Endothelial cell of umbilical vein (primary cell): ENCODE data around the gene CHST12. TPM values are rescaled to one million over a fixed set of nuclear protein-coding genes. Genes with fewer than 3 reads are reported as not detected.

Experiments used
- BruUV-seq: library from RNA; stranded (reverse); fragments of 400-500 nt; replicated peaks from 2 replicates; lab custom pipeline; 2021; lab: Mats Ljungman, UMichigan
- CTCF ChIA-PET: fragments of 300-600, 350-600 bp; sonication (Branson Sonifier 250); formaldehyde crosslinking; loops from one replicate; lab custom pipeline; 2021; ENCODE audit warnings: antibody characterized with exemption, inconsistent platforms; lab: Charles Lee
- POLR2A ChIA-PET: fragments of 300-600, 350-600 bp; sonication (Branson Sonifier 250); formaldehyde crosslinking; loops from one replicate; lab custom pipeline; 2021; ENCODE audit warnings: antibody characterized with exemption, inconsistent platforms; lab: Charles Lee
- DNase-seq: peaks from one replicate; pipeline ENCODE4 v3.0.0-alpha.2; 2011; ENCODE audit warnings: low read depth, low spot score
- FAIRE-seq: peaks from 2 replicates; lab custom pipeline; 2011; peaks lifted over from hg19 to GRCh38; lab: Jason Lieb, UNC
- H2AFZ ChIP-seq: 2 replicates; pipeline ENCODE4 v1.6.0; 2012; ENCODE audit warnings: low read depth, low read length, control low read depth, inconsistent platforms
- H3K27ac ChIP-seq: 2 replicates; pipeline ENCODE4 v1.5.1; 2011; ENCODE audit warnings: low read depth, mild to moderate bottlenecking, control low read depth, low read length, moderate library complexity; ENCODE audit not compliant: insufficient read depth
- H3K27me3 ChIP-seq, 2 experiments: 2 replicates each; pipeline versions ENCODE4 v1.6.0 to v1.6.1; 2011; ENCODE audit warnings: low read length in 2 of 2, mixed read lengths in 1 of 2; ENCODE audit not compliant: control insufficient read depth in 2 of 2, insufficient read depth in 2 of 2
- H3K36me3 ChIP-seq, 2 experiments: 2 replicates in 1 of 2; 3 replicates in 1 of 2; pipeline ENCODE4 v1.5.1; 2011; ENCODE audit warnings: low read length in 2 of 2, mild to moderate bottlenecking in 1 of 2, moderate library complexity in 1 of 2; ENCODE audit not compliant: control insufficient read depth in 2 of 2, insufficient read depth in 2 of 2; ENCODE audit errors: extremely low read depth in 1 of 2
- H3K4me1 ChIP-seq: 3 replicates; pipeline ENCODE4 v1.5.1; 2011; ENCODE audit warnings: mild to moderate bottlenecking, low read length; ENCODE audit not compliant: control insufficient read depth, insufficient read depth; ENCODE audit errors: extremely low read depth
- H3K4me2 ChIP-seq: 2 replicates; pipeline ENCODE4 v1.6.1; 2011; ENCODE audit warnings: low read length, control low read depth, mixed read lengths; ENCODE audit not compliant: insufficient read depth
- H3K4me3 ChIP-seq, 3 experiments: fragments of 200-600 bp in 1 of 3; sonication (generic), shearing (Covaris generic) in 1 of 3; replicated peaks in 1 of 3; 2 replicates each; pipeline ENCODE4 v1.5.1; 2011 to 2016; ENCODE audit warnings: control low read depth in 3 of 3, low read length in 3 of 3, mild to moderate bottlenecking in 2 of 3, inconsistent platforms in 1 of 3, low read depth in 1 of 3, moderate library complexity in 1 of 3; ENCODE audit not compliant: insufficient read depth in 1 of 3
- H3K79me2 ChIP-seq: 2 replicates; pipeline ENCODE4 v1.6.0; 2012; ENCODE audit warnings: low read length, inconsistent platforms; ENCODE audit not compliant: control insufficient read depth, insufficient read depth
- H3K9ac ChIP-seq: replicated peaks from 2 replicates; pipeline ENCODE3; 2011; ENCODE audit warnings: low read length, control low read depth; ENCODE audit not compliant: insufficient read depth; ENCODE audit errors: extremely low read depth
- H3K9me1 ChIP-seq: replicated peaks from 3 replicates; pipeline ENCODE4 v1.6.0; 2011; ENCODE audit warnings: mild to moderate bottlenecking, low read length; ENCODE audit not compliant: control insufficient read depth, insufficient read depth; ENCODE audit errors: extremely low read depth
- H3K9me3 ChIP-seq: replicated peaks from 2 replicates; pipeline ENCODE4 v1.5.1; 2012; ENCODE audit warnings: low read length, inconsistent platforms; ENCODE audit not compliant: control insufficient read depth, insufficient read depth
- H4K20me1 ChIP-seq: replicated peaks from 2 replicates; pipeline ENCODE3; 2011; ENCODE audit warnings: mild to moderate bottlenecking, low read length; ENCODE audit not compliant: control insufficient read depth, insufficient read depth; ENCODE audit errors: extremely low read depth
- CTCF ChIP-seq, 2 donors: IDR thresholded peaks; 1 replicate in 1 of 2; 2 replicates in 1 of 2; pipeline ENCODE4 v1.5.1; 2011; ENCODE audit warnings: low read length in 2 of 2, mild to moderate bottlenecking in 2 of 2, moderate library complexity in 2 of 2, control low read depth in 1 of 2, inconsistent platforms in 1 of 2, low read depth in 1 of 2; ENCODE audit not compliant: insufficient read depth in 1 of 2; ENCODE audit errors: extremely low read depth in 1 of 2
- EZH2 ChIP-seq: IDR thresholded peaks from 2 replicates; pipeline ENCODE4 v1.6.1; 2012; ENCODE audit warnings: borderline replicate concordance, low read depth, mild to moderate bottlenecking, moderate library complexity, low read length, inconsistent platforms; ENCODE audit not compliant: severe bottlenecking
- FOS ChIP-seq: IDR thresholded peaks from 2 replicates; pipeline ENCODE4 v1.6.1; 2011; ENCODE audit warnings: mild to moderate bottlenecking, low read length, moderate library complexity, borderline replicate concordance; ENCODE audit not compliant: insufficient read depth
- GATA2 ChIP-seq: IDR thresholded peaks from 2 replicates; pipeline ENCODE4 v1.7.0; 2011; ENCODE audit warnings: low read depth, mild to moderate bottlenecking, moderate library complexity, mixed read lengths, low read length; ENCODE audit not compliant: insufficient read length, insufficient read depth
- JUN ChIP-seq: IDR thresholded peaks from 2 replicates; pipeline ENCODE4 v1.6.1; 2011; ENCODE audit warnings: borderline replicate concordance, low read depth; ENCODE audit not compliant: insufficient read length, insufficient read depth
- MAX ChIP-seq: IDR thresholded peaks from 2 replicates; pipeline ENCODE4 v1.6.1; 2011; ENCODE audit not compliant: insufficient read depth, insufficient read length
- MYC ChIP-seq: IDR thresholded peaks from one replicate; pipeline ENCODE4 v1.6.1; 2011; ENCODE audit warnings: mild to moderate bottlenecking, low read depth, low read length
- POLR2A ChIP-seq: IDR thresholded peaks from 2 replicates; pipeline ENCODE4 v1.6.1; 2012; ENCODE audit warnings: low read depth, mild to moderate bottlenecking, control low read depth, low read length
- POLR2AphosphoS5 ChIP-seq: IDR thresholded peaks from 2 replicates; pipeline ENCODE4 v1.6.1; 2012; ENCODE audit warnings: low read depth, mild to moderate bottlenecking, control low read depth, low read length, moderate library complexity; ENCODE audit not compliant: insufficient read depth
- dilution Hi-C: fragments of 300-500 bp; cut with MboI; formaldehyde crosslinking; loops from one replicate; pipeline ENCODE4 v1.15.0; 2019; ENCODE audit warnings: low sequenced_read_pairs; ENCODE audit not compliant: extremely low pct_ligation_motif_present
- intact Hi-C: fragments of 100-400 bp; cut with micrococcal nuclease; formaldehyde crosslinking; loops from one replicate; pipeline ENCODE4 v1.10.0; 2022
- polyA plus RNA-seq, 4 experiments: library from polyadenylated mRNA; depleted of rRNA in 3 of 4; stranded (reverse) in 3 of 4; unstranded in 1 of 4; fragments of >200 nt; gene quantifications; 2 replicates each; pipeline versions ENCODE4 v1.2.1 to v1.2.3, GENCODE V29; 2011 to 2012; ENCODE audit warnings: missing spikeins in 1 of 4
- total RNA-seq: library from RNA; stranded (reverse); gene quantifications from 2 replicates; pipeline ENCODE4 v1.2.3, GENCODE V29; 2021

Gene CHST12
- total and polyA plus RNA-seq, 2 donors (not counting 3 experiments of a cell fraction or from before 2014, with no cell fraction given), result 30.2 to 52.6 TPM

GRCh38 chr7:2479276-2480069, 76.1 kb downstream of the CHST12 start:
- TF ChIP-seq FOS (no peak), JUN (no peak), GATA2 (no peak), MAX (no peak), CTCF (IDR thresholded peaks at IDR 0.05; ENCODE audit: extremely low read depth in 1 of 2, insufficient read depth in 1 of 2, low read depth in 1 of 2, low read length in 2 of 2) (no peak), POLR2AphosphoS5 (no peak), MYC (no peak), POLR2A (no peak), EZH2 (no peak)
- Histone ChIP-seq H3K9me1 (no peaks in the 10 kb centered on the region), H3K9me3 (no peaks in the 10 kb centered on the region), H3K9ac (no peak overlapping the region), H3K4me3 (no peak overlapping the region), H3K4me1 (no peaks in the 10 kb centered on the region), H4K20me1 (no peaks in the 10 kb centered on the region), H3K4me2 (no peak overlapping the region), H3K79me2 (no peaks in the 10 kb centered on the region), H3K36me3 (no peaks in the 10 kb centered on the region), H3K27ac (no peak overlapping the region), H2AFZ (no peak overlapping the region), H3K27me3 (peaks cover 0 to 4% of the 10 kb centered on the region in 2 experiments)
- ChIA-PET POLR2A (no interaction called here), CTCF (interaction anchor here (1.2 to 3.1 kb wide), 6 partner anchors 9 to 201 kb away, joined by 3 to 12 read pairs (median 6); partner anchors contain the start of gene IQCE)
- intact Hi-C loops (loop anchor here (2.0 to 10.0 kb wide), 3 partner anchors 129 to 183 kb away; partner anchors contain the start of gene TTYH3), dilution Hi-C loops (no loop called here)
- BruUV-seq, result no TSS peak
- no peak for DNase-seq
- no peak for FAIRE-seq
